A673 (cell line): ENCODE measurements around the gene TMIGD3. TPM values are rescaled to one million over a fixed set of nuclear protein-coding genes. Genes with fewer than 3 reads are reported as not detected.

ENCODE experiments used
- BruUV-seq: library from RNA; stranded (reverse); fragments of 400-500 nt; replicated peaks from 2 replicates; lab custom pipeline; 2021; lab: Mats Ljungman, UMichigan
- CTCF ChIA-PET: fragments of 300-600 bp; sonication (Branson Sonifier 250); formaldehyde crosslinking; loops from one replicate; lab custom pipeline; 2022; ENCODE audit warnings: antibody characterized with exemption; lab: Charles Lee
- POLR2A ChIA-PET: fragments of 300-600 bp; sonication (Branson Sonifier 250); formaldehyde crosslinking; loops from one replicate; lab custom pipeline; 2022; ENCODE audit warnings: antibody characterized with exemption; ENCODE audit not compliant: low non-redundant PET; lab: Charles Lee
- DNase-seq: peaks from one replicate; pipeline ENCODE4 v3.0.0-alpha.2; 2015; ENCODE audit warnings: low spot score
- H3K27ac ChIP-seq: fragments of 200-600 bp; sonication (generic); 2 replicates; pipeline ENCODE4 v1.5.1; 2016; ENCODE audit warnings: mixed run types, low read depth, mild to moderate bottlenecking, mixed read lengths, antibody characterized with exemption, low read length; ENCODE audit not compliant: poor library complexity, severe bottlenecking
- H3K27me3 ChIP-seq: fragments of 200-600 bp; sonication (generic); replicated peaks from 2 replicates; pipeline ENCODE4 v1.6.1; 2017; ENCODE audit warnings: mixed run types, low read depth, mild to moderate bottlenecking, mixed read lengths, antibody characterized with exemption, low read length; ENCODE audit not compliant: insufficient read depth, poor library complexity
- H3K36me3 ChIP-seq: fragments of 200-600 bp; sonication (generic); 2 replicates; pipeline ENCODE4 v1.6.1; 2016; ENCODE audit warnings: mixed run types, mild to moderate bottlenecking, mixed read lengths, antibody characterized with exemption, low read length; ENCODE audit not compliant: insufficient read depth, poor library complexity, severe bottlenecking
- H3K4me1 ChIP-seq: fragments of 200-600 bp; sonication (generic); 2 replicates; pipeline ENCODE4 v1.6.1; 2017; ENCODE audit warnings: mixed run types, mild to moderate bottlenecking, mixed read lengths, antibody characterized with exemption, low read length; ENCODE audit not compliant: insufficient read depth, poor library complexity, severe bottlenecking
- H3K4me3 ChIP-seq: fragments of 200-600 bp; sonication (generic); 2 replicates; pipeline ENCODE4 v1.5.1; 2016; ENCODE audit warnings: low read depth, mixed run types, mild to moderate bottlenecking, mixed read lengths, low read length; ENCODE audit not compliant: poor library complexity, severe bottlenecking
- H3K9me3 ChIP-seq: fragments of 200-600 bp; sonication (generic); 2 replicates; pipeline ENCODE4 v1.6.1; 2016; ENCODE audit warnings: mixed run types, low read depth, mild to moderate bottlenecking, mixed read lengths, antibody characterized with exemption, low read length; ENCODE audit not compliant: poor library complexity, severe bottlenecking
- EZH2 ChIP-seq: fragments of 200-600 bp; sonication (generic); IDR thresholded peaks from 2 replicates; pipeline ENCODE4 v1.6.1; 2017; ENCODE audit warnings: borderline replicate concordance, low read depth, mild to moderate bottlenecking, mixed read lengths, antibody characterized with exemption, low read length; ENCODE audit not compliant: poor library complexity, severe bottlenecking
- intact Hi-C: fragments of 100-400 bp; cut with micrococcal nuclease; formaldehyde crosslinking; loops from one replicate; pipeline ENCODE4 v1.10.0; 2022; ENCODE audit not compliant: unreplicated experiment
- total RNA-seq: library from RNA; stranded (reverse); gene quantifications from 2 replicates; pipeline ENCODE4 v1.2.3, GENCODE V29; 2021
- TF ChIP-seq, protein P1 (sequence below): fragments of 300-800, 200-600 bp; sonication (generic); conservative IDR thresholded peaks from 2 replicates; pipeline ENCODE4 v1.5.1; 2017; ENCODE audit warnings: low read depth, mild to moderate bottlenecking, antibody characterized with exemption, low read length, moderate library complexity, mixed read lengths

The TMIGD3 gene
- total RNA-seq, 1 experiment from 2014 or later: not detected

DNA sequence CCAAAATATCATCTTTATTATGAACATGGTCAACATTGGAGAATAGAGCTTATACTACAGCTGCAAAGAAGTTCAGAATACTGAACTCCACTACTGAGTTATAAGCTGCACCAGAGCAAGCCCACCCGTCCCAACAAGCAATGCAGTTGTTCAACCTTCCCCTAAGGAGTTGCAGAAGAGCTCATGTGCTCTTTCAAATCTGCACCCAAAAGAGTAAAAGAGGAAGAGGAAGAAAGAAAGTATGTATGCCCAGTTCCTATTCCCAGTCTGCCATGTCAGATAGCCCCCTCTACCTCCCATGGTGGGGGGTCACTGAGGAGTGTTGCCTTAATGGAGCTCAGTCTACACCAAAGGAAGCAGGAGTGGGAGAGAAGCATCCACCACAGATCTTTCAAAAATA is 22.8 kb downstream of the TMIGD3 start:
- no peak for DNase-seq
- Histone ChIP-seq H3K9me3 (no peaks in the 10 kb centered on the region), H3K4me1 (no peaks in the 10 kb centered on the region), H3K4me3 (no peak overlapping the region), H3K36me3 (no peaks in the 10 kb centered on the region), H3K27me3 (no peaks in the 10 kb centered on the region), H3K27ac (no peak overlapping the region)
- ChIA-PET CTCF (interaction anchor here (1.0 kb wide), 1 partner anchor 96 kb away, joined by 5 read pairs; no protein-coding TSS in a partner anchor), POLR2A (no interaction called here)
- TF ChIP-seq EZH2: no peak
- TF ChIP-seq, protein P1, sequence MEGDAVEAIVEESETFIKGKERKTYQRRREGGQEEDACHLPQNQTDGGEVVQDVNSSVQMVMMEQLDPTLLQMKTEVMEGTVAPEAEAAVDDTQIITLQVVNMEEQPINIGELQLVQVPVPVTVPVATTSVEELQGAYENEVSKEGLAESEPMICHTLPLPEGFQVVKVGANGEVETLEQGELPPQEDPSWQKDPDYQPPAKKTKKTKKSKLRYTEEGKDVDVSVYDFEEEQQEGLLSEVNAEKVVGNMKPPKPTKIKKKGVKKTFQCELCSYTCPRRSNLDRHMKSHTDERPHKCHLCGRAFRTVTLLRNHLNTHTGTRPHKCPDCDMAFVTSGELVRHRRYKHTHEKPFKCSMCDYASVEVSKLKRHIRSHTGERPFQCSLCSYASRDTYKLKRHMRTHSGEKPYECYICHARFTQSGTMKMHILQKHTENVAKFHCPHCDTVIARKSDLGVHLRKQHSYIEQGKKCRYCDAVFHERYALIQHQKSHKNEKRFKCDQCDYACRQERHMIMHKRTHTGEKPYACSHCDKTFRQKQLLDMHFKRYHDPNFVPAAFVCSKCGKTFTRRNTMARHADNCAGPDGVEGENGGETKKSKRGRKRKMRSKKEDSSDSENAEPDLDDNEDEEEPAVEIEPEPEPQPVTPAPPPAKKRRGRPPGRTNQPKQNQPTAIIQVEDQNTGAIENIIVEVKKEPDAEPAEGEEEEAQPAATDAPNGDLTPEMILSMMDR: no peak
- BruUV-seq: no TSS peak
- intact Hi-C loops: no loop called here

DNA sequence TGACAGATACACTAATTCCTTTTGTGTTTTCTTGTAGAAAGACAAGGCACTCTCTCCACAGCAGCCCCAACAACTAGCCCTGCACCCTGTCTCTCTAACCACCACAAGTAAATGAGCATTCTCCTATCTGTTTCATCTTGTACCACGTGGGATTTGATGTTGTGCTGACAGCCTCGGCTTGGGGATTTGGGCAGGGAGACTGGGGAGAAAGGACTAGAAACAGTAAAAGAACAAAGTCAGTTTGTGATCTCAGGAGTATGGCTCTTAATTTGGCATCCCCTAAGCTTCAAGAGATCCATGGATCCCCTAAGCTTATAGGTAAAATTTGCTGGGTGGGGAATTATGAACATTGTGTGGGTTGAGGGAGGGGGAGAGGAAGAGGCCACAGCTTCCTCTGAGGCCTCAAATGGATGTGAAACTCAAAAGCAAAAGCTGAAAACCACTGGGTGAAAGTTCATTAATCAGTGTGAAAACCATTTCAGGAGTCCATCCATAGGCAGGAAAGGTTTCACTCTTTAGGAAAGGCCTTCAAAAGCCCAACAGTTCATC is 26.6 kb downstream of the TMIGD3 start:
- TF ChIP-seq, protein P1: no peak
- TF ChIP-seq EZH2: no peak
- POLR2A ChIA-PET: no interaction called here
- no TSS peak for BruUV-seq
- no peaks in the 10 kb centered on the region for H3K4me1 ChIP-seq
- intact Hi-C loops: no loop called here
- DNase-seq: no peak
- no peaks in the 10 kb centered on the region for H3K27me3 ChIP-seq
- CTCF ChIA-PET: no interaction called here
- no peaks in the 10 kb centered on the region for H3K36me3 ChIP-seq
- H3K27ac ChIP-seq: no peak overlapping the region
- no peaks in the 10 kb centered on the region for H3K9me3 ChIP-seq
- no peak overlapping the region for H3K4me3 ChIP-seq

DNA sequence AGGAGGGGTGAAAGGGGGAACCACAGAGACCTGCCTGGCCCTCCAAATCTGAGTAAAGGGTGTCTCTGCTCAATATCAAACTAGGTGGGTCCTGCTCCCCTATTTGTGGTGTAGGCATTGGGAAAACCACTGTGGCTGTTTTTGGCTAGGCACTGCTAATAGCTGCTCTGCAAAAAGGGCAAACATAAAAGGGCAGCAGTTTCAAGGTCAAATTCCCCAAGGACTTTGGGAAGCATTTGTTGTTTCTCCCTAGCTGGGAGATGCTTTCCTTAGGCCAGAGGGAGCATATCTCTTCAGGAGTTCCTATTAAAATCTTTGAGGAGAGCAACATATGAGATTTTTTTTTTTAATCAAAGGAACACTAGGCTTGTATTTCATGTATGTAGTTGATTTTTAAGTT is 27.2 kb downstream of the TMIGD3 start:
- BruUV-seq: no TSS peak
- Histone ChIP-seq H3K9me3 (no peaks in the 10 kb centered on the region), H3K27me3 (no peaks in the 10 kb centered on the region), H3K36me3 (no peaks in the 10 kb centered on the region), H3K4me3 (no peak overlapping the region), H3K27ac (no peak overlapping the region), H3K4me1 (no peaks in the 10 kb centered on the region)
- TF ChIP-seq EZH2: no peak
- TF ChIP-seq, protein P1: no peak
- ChIA-PET POLR2A (no interaction called here), CTCF (no interaction called here)
- DNase-seq: no peak
- intact Hi-C loops: no loop called here
